Measurements from ENCODE around the gene OVOL3.

The OVOL3 gene

GRCh38 chr19:36110487-36111199 lies at the start of gene OVOL3:
TSS of gene OVOL3 (plus strand) at chr19:36111143. CDS start at chr19:36111203, 60 bp downstream.
- no peak within 1 kb of the TSS for H3K4me2 ChIP-seq (ENCODE audit: low read length)
- H3K9me2 ChIP-seq (replicated peaks; ENCODE audit: control insufficient read depth, low read length): no peaks in the 10 kb centered on the region
- peaks cover 38% of the 10 kb centered on the region for H3K36me3 ChIP-seq (ENCODE audit: control insufficient read depth, low read length)
- H4K20me1 ChIP-seq (ENCODE audit: control insufficient read depth, insufficient read depth, low read depth, low read length): no peaks in the 10 kb centered on the region
- no peak within 1 kb of the TSS for H3K4me3 ChIP-seq (ENCODE audit: low read length)
- no peaks in the 10 kb centered on the region for H3K27me3 ChIP-seq (ENCODE audit: control insufficient read depth, low read length)
- H3K27ac ChIP-seq (ENCODE audit: low read depth, low read length): no peak within 1 kb of the TSS
- H3K9me3 ChIP-seq (ENCODE audit: control insufficient read depth, insufficient read depth, low read length): no peaks in the 10 kb centered on the region
- H3K4me1 ChIP-seq (ENCODE audit: control insufficient read depth, low read length): peaks cover 17% of the 10 kb centered on the region
- TF ChIP-seq CTCF (IDR thresholded peaks at IDR 0.05; ENCODE audit: low read depth, low read length, poor library complexity, severe bottlenecking) (no peak), EZH2phosphoT487 (IDR thresholded peaks at IDR 0.05; ENCODE audit: borderline replicate concordance, low read length) (no peak)
- H3K79me2 ChIP-seq (ENCODE audit: control insufficient read depth, low read length): peaks cover 19% of the 10 kb centered on the region
- H3F3A ChIP-seq (ENCODE audit: control insufficient read depth, insufficient read depth): no peaks in the 10 kb centered on the region

- H3K4me2 ChIP-seq (ENCODE audit: low read length): no peak overlapping the region
- H3K4me1 ChIP-seq (ENCODE audit: control insufficient read depth, low read length): peaks cover 8% of the 10 kb centered on the region
- peaks cover 52% of the 10 kb centered on the region for H3K79me2 ChIP-seq (ENCODE audit: control insufficient read depth, low read length)
- H3K27me3 ChIP-seq (ENCODE audit: control insufficient read depth, low read length): no peaks in the 10 kb centered on the region
- H3K9me3 ChIP-seq (ENCODE audit: control insufficient read depth, insufficient read depth, low read length): no peaks in the 10 kb centered on the region
- H3K27ac ChIP-seq (ENCODE audit: low read depth, low read length): no peak overlapping the region
- peaks cover 87% of the 10 kb centered on the region for H3K36me3 ChIP-seq (ENCODE audit: control insufficient read depth, low read length)
- no peak for TF ChIP-seq EZH2phosphoT487 (IDR thresholded peaks at IDR 0.05; ENCODE audit: borderline replicate concordance, low read length)
- no peak for TF ChIP-seq CTCF (IDR thresholded peaks at IDR 0.05; ENCODE audit: low read depth, low read length, poor library complexity, severe bottlenecking)
- no peaks in the 10 kb centered on the region for H3F3A ChIP-seq (ENCODE audit: control insufficient read depth, insufficient read depth)
- no peaks in the 10 kb centered on the region for H3K9me2 ChIP-seq (replicated peaks; ENCODE audit: control insufficient read depth, low read length)
- H4K20me1 ChIP-seq (ENCODE audit: control insufficient read depth, insufficient read depth, low read depth, low read length): no peaks in the 10 kb centered on the region; the same call in none of the 2 replicates
- no peak overlapping the region for H3K4me3 ChIP-seq (ENCODE audit: low read length)
Measured at GRCh38 chr19:36061367-36061766, 49.6 kb upstream of the OVOL3 start.

GRCh38 chr19:36064826-36065225 lies 46.1 kb upstream of the OVOL3 start:
- Histone ChIP-seq H3K9me3 (ENCODE audit: control insufficient read depth, insufficient read depth, low read length) (no peaks in the 10 kb centered on the region), H3K27ac (ENCODE audit: low read depth, low read length) (no peak overlapping the region), H3F3A (ENCODE audit: control insufficient read depth, insufficient read depth) (no peaks in the 10 kb centered on the region), H3K4me1 (ENCODE audit: control insufficient read depth, low read length) (no peaks in the 10 kb centered on the region), H3K79me2 (ENCODE audit: control insufficient read depth, low read length) (peaks cover 18% of the 10 kb centered on the region), H4K20me1 (ENCODE audit: control insufficient read depth, insufficient read depth, low read depth, low read length) (no peaks in the 10 kb centered on the region), H3K36me3 (ENCODE audit: control insufficient read depth, low read length) (peaks cover 72% of the 10 kb centered on the region), H3K27me3 (ENCODE audit: control insufficient read depth, low read length) (no peaks in the 10 kb centered on the region), H3K4me3 (ENCODE audit: low read length) (no peak overlapping the region), H3K4me2 (ENCODE audit: low read length) (no peak overlapping the region), H3K9me2 (replicated peaks; ENCODE audit: control insufficient read depth, low read length) (no peaks in the 10 kb centered on the region)
- TF ChIP-seq EZH2phosphoT487 (IDR thresholded peaks at IDR 0.05; ENCODE audit: borderline replicate concordance, low read length) (no peak), CTCF (IDR thresholded peaks at IDR 0.05; ENCODE audit: low read depth, low read length, poor library complexity, severe bottlenecking) (no peak)
